Parathyroid adenoma (tissue), 2 donors: Measurements from ENCODE around the gene ANTKMT.

Experiments used
- H2AFZ ChIP-seq: fragments of 300-600 bp; sonication (generic); one replicate; pipeline ENCODE4 v1.7.0; 2017; ENCODE audit warnings: antibody characterized with exemption, mild to moderate bottlenecking
- H3K27ac ChIP-seq: fragments of 300-600 bp; sonication (generic); one replicate; pipeline ENCODE4 v1.7.0; 2017
- H3K27me3 ChIP-seq: fragments of 300-600 bp; sonication (generic); one replicate; pipeline ENCODE4 v1.7.0; 2017; ENCODE audit warnings: low read length; ENCODE audit not compliant: control insufficient read depth, insufficient read depth
- H3K36me3 ChIP-seq: fragments of 300-600 bp; sonication (generic); one replicate; pipeline ENCODE4 v1.7.0; 2017; ENCODE audit warnings: low read length; ENCODE audit not compliant: control insufficient read depth, insufficient read depth
- H3K4me1 ChIP-seq: fragments of 300-600 bp; sonication (generic); one replicate; pipeline ENCODE4 v1.7.0; 2017; ENCODE audit warnings: control low read depth
- H3K4me2 ChIP-seq: fragments of 300-600 bp; sonication (generic); one replicate; pipeline ENCODE4 v1.7.0; 2017; ENCODE audit warnings: low read length
- H3K4me3 ChIP-seq: fragments of 300-600 bp; sonication (generic); one replicate; pipeline ENCODE4 v1.7.0; 2017; ENCODE audit warnings: low read depth, low read length
- H3K79me2 ChIP-seq: fragments of 300-600 bp; sonication (generic); one replicate; pipeline ENCODE4 v1.7.0; 2017; ENCODE audit warnings: control low read depth
- H3K9ac ChIP-seq: fragments of 300-600 bp; sonication (generic); one replicate; pipeline ENCODE4 v1.7.0; 2017; ENCODE audit warnings: mild to moderate bottlenecking
- H3K9me3 ChIP-seq: fragments of 300-600 bp; sonication (generic); one replicate; pipeline ENCODE4 v1.7.0; 2017; ENCODE audit warnings: low read length; ENCODE audit not compliant: control insufficient read depth
- CTCF ChIP-seq: fragments of 300-600 bp; sonication (generic); IDR thresholded peaks from one replicate; pipeline ENCODE4 v1.7.0; 2017; ENCODE audit warnings: antibody characterized with exemption, mild to moderate bottlenecking
- donor health status: primary hyperparathyroidism.

Gene ANTKMT

GRCh38 chr16:676565-676902, 44.4 kb upstream of the ANTKMT start:
- Histone ChIP-seq H3K4me1 (peaks cover 5% of the 10 kb centered on the region), H3K9me3 (no peaks in the 10 kb centered on the region), H3K27me3 (no peaks in the 10 kb centered on the region), H3K36me3 (no peaks in the 10 kb centered on the region), H3K79me2 (peaks cover 2% of the 10 kb centered on the region), H3K27ac (no peak overlapping the region), H3K4me2 (no peak overlapping the region), H2AFZ (no peak overlapping the region), H3K4me3 (no peak overlapping the region), H3K9ac (no peak overlapping the region)
- no peak for TF ChIP-seq CTCF

- no peak overlapping the region for H3K4me3 ChIP-seq
- H3K4me1 ChIP-seq = peaks cover 6% of the 10 kb centered on the region
- H3K4me2 ChIP-seq = no peak overlapping the region
- no peak overlapping the region for H3K9ac ChIP-seq
- no peaks in the 10 kb centered on the region for H3K36me3 ChIP-seq
- H3K9me3 ChIP-seq = no peaks in the 10 kb centered on the region
- peaks cover 4% of the 10 kb centered on the region for H3K79me2 ChIP-seq
- no peak overlapping the region for H3K27ac ChIP-seq
- H2AFZ ChIP-seq = no peak overlapping the region
- TF ChIP-seq CTCF = no peak
- no peaks in the 10 kb centered on the region for H3K27me3 ChIP-seq
These were observed 44.0 kb upstream of the ANTKMT start for GRCh38 chr16:676913-677312.

GRCh38 chr16:677316-678190, 43.4 kb upstream of the ANTKMT start:
- Histone ChIP-seq H3K27me3 (no peaks in the 10 kb centered on the region), H3K9ac (no peak overlapping the region), H3K4me1 (peaks cover 6% of the 10 kb centered on the region), H3K27ac (no peak overlapping the region), H3K4me3 (no peak overlapping the region), H3K79me2 (peaks cover 4% of the 10 kb centered on the region), H2AFZ (no peak overlapping the region), H3K4me2 (no peak overlapping the region), H3K36me3 (no peaks in the 10 kb centered on the region), H3K9me3 (no peaks in the 10 kb centered on the region)
- no peak for TF ChIP-seq CTCF

DNA sequence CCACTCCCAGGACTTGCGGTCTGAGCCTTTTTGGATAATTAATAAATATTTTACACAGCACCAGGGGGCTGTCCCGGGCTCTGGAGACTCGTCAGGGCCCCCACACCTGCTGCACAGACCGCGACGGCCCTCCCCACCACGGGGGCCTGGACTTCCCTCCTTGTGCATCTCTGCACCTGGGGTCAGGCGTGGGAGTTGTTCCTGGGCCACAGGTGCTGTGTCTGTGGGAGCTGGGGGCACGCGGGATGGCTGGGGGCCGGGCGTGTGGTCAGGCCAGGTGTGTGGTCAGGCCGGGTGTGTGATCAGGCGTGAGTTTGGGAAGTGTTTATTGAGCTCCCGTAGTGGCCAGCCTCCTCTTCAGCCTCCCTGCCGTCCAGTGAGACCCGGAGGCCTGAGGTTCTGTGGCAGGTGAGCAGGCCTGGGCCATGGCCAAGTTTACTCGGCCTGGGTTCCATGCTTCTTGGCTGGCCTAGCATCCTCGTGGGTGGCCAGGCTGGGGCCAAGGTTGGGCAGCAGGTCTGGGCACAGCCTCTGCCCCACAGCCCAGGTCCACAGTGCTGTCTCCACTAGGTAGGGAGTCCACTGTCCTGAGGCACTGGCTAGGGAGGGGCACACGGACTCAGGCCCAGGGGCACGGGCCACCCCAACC, 42.6 kb upstream of the ANTKMT start:
- TF ChIP-seq CTCF = no peak
- Histone ChIP-seq H3K9me3 (no peaks in the 10 kb centered on the region), H3K79me2 (peaks cover 4% of the 10 kb centered on the region), H3K36me3 (no peaks in the 10 kb centered on the region), H3K4me3 (no peak overlapping the region), H3K4me1 (peaks cover 6% of the 10 kb centered on the region), H3K27ac (no peak overlapping the region), H2AFZ (no peak overlapping the region), H3K4me2 (no peak overlapping the region), H3K27me3 (no peaks in the 10 kb centered on the region), H3K9ac (no peak overlapping the region)
